Hepatocyte (in vitro differentiated cells): ENCODE data around the gene SCGB1C2.

ENCODE experiments used
- CTCF ChIP-seq: fragments of 200-600 bp; sonication (generic); IDR thresholded peaks from 2 replicates; pipeline ENCODE4 v1.5.1; 2016; ENCODE audit warnings: antibody characterized with exemption, mild to moderate bottlenecking; ENCODE audit not compliant: poor library complexity
- EZH2 ChIP-seq: fragments of 200-600 bp; sonication (generic); IDR thresholded peaks from 2 replicates; pipeline ENCODE4 v1.6.1; 2016; ENCODE audit warnings: antibody characterized with exemption, mild to moderate bottlenecking, borderline replicate concordance
- EZH2phosphoT487 ChIP-seq: fragments of 200-600 bp; sonication (generic); IDR thresholded peaks from one replicate; pipeline ENCODE4 v1.6.1; 2018; ENCODE audit warnings: antibody characterized with exemption, mild to moderate bottlenecking, low read depth, moderate library complexity; ENCODE audit not compliant: unreplicated experiment, severe bottlenecking

GRCh38 chr17:152860-153420, 15.6 kb downstream of the SCGB1C2 start:
- no peak for TF ChIP-seq CTCF
- no peak for TF ChIP-seq EZH2
- TF ChIP-seq EZH2phosphoT487, result no peak
